CD1c-positive myeloid dendritic cell (primary cell): Measurements from ENCODE around the gene ARSK.

Source experiments
- DNase-seq: peaks from one replicate; pipeline ENCODE4 v3.0.0-alpha.2; 2016; ENCODE audit errors: extremely low spot score

The ARSK gene

GRCh38 chr5:95564450-95564849, 9.5 kb downstream of the ARSK start:
- no peak for DNase-seq

GRCh38 chr5:95565280-95565920, 10.5 kb downstream of the ARSK start:
- no peak for DNase-seq

GRCh38 chr5:95572016-95572415, 17.1 kb downstream of the ARSK start:
- no peak for DNase-seq

GRCh38 chr5:95581576-95581975, 26.7 kb downstream of the ARSK start:
- DNase-seq = no peak

- DNase-seq = no peak
Measured at GRCh38 chr5:95583992-95584391, 29.1 kb downstream of the ARSK start.

GRCh38 chr5:95590880-95591279, 36.0 kb downstream of the ARSK start:
- DNase-seq = no peak

GRCh38 chr5:95591490-95591901, 36.6 kb downstream of the ARSK start:
- no peak for DNase-seq

- no peak for DNase-seq
Measured at GRCh38 chr5:95595289-95595931, 40.5 kb downstream of the ARSK start.

- no peak for DNase-seq
Measured at GRCh38 chr5:95599252-95599651, 44.4 kb downstream of the ARSK start.

- no peak for DNase-seq
Measured at GRCh38 chr5:95600557-95600956, 45.7 kb downstream of the ARSK start.

- DNase-seq = no peak
Measured at GRCh38 chr5:95605786-95606185, 50.9 kb downstream of the ARSK start.

GRCh38 chr5:95606419-95606818, 51.5 kb downstream of the ARSK start:
- DNase-seq = no peak

GRCh38 chr5:95609711-95610110, 54.8 kb downstream of the ARSK start:
- DNase-seq = no peak

GRCh38 chr5:95610546-95610945, 55.6 kb downstream of the ARSK start:
- no peak for DNase-seq

GRCh38 chr5:95611396-95611795, 56.5 kb downstream of the ARSK start:
- DNase-seq = no peak

GRCh38 chr5:95613514-95613913, 58.6 kb downstream of the ARSK start:
- no peak for DNase-seq

- DNase-seq = peak; percentile 31
Measured at GRCh38 chr5:95615164-95615467, 60.2 kb downstream of the ARSK start.

GRCh38 chr5:95617057-95617456, 62.2 kb downstream of the ARSK start:
- DNase-seq = no peak

- DNase-seq = no peak
Measured at GRCh38 chr5:95619096-95619495, 64.2 kb downstream of the ARSK start.

GRCh38 chr5:95619514-95620029, 64.7 kb downstream of the ARSK start:
- DNase-seq = no peak

GRCh38 chr5:95620030-95620869, 65.3 kb downstream of the ARSK start, which contains the start of gene GPR150:
GPR150 (plus strand) TSS chr5:95620087; CDS start chr5:95620276, 189 bp downstream.
- DNase-seq = peak; percentile 81
